IPS-11a (cell line): ENCODE measurements around the gene SYNRG.

Experiments
- H3K4me3 ChIP-seq: one replicate; pipeline ENCODE4 v1.5.1; 2013; ENCODE audit warnings: low read depth, low read length, control low read depth

SYNRG gene

DNA sequence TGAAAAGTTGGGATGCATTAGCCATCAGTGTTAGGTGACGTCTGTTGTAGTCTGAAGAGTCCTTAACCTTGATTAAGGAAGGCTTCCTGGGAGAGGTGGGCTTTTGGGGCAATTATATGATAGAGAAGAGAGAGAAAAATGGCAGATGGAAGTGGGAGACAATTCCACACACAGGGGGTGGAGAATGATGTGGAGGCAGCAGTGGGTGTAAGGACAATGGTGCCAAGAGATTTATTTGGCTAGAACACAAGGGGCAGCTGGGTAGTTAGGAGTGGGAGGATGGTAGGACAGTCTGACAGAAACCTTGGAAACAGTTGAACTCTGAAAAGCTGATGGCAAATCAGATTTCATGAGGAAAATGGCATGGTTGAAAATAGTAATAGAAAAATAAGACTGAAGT lies 130.2 kb downstream of the SYNRG start:
- H3K4me3 ChIP-seq = no peak overlapping the region

DNA sequence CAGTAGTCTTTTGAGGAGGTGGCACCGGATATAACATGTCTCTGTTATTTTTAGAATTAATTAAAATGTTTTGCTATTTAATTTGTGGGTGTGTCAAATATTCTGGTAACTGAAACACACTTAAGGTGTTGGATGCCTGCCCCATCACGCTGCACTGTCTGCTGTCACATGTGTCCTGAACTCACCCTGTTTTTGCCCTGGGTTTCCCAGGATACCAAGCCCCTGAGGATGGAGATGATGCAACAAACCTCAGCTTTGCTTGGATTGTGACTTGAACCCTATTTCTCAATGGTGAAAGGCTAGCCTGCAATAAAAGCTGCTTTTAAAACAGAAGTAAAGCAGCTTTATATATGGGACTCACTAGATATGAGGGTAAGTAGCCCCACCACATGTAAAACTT lies 131.0 kb downstream of the SYNRG start:
- H3K4me3 ChIP-seq = no peak overlapping the region

DNA sequence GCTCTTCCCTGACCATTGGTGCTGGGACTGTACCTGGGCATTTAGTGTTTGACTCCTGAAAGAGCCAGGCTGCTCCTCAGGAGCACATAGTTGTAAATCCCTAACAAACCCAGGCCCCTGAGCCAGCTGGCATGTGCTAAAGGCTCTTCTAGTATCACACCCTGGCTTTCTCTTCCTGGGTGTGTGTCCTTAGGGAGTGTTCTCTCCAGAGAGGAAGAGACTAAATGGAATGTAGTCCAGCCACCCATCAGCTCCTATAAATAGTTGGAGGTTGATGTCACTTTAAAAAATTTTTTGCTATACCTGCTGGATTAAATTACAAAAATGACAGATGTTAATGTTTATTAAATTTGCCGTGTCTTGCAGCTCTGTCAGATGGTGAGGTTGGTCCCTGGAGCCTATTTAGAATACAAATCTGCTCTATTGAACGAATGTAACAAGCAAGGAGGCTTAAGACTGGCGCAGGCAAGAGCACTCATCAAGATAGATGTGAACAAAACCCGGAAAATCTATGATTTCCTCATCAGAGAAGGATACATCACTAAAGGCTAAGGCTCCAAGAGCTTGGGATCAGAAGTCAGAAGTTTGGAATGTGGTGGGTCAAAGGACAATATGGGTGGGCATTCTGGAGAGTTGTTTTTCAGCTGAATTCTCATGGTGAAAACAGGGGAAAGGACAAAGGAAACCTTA lies 132.6 kb downstream of the SYNRG start:
- no peak overlapping the region for H3K4me3 ChIP-seq

DNA sequence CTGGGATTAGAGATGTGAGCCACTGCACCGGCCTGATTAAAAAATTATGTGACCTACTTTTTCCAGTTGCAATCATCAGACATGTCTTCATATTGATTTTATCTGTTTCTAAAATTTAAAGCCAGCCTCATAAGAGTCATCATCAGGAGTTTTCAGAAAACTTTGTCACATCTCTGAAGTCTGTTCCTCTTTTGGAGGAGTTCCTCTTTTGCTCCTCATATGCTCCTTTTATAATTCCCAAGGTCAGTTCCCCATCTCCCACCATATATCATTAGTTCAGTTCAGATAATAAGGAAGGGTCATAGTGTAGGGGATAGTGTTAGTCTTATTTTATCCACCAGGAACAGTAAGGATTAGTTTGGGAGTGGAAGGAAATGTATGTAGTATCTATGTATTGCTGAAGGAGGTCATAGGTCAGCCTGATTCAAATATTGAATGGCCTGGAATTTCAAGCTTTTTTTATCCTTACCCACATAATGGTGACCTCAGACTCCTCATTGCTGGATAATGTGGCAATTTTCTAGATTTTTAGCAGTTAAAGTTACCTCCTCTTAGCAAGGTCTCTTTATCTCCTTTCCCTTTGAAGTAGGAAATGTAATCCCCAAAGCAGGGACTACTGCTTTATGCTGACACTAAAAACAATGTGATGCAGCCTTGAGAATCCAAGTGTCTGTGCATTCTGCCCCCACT lies 133.3 kb downstream of the SYNRG start:
- H3K4me3 ChIP-seq = no peak overlapping the region

DNA sequence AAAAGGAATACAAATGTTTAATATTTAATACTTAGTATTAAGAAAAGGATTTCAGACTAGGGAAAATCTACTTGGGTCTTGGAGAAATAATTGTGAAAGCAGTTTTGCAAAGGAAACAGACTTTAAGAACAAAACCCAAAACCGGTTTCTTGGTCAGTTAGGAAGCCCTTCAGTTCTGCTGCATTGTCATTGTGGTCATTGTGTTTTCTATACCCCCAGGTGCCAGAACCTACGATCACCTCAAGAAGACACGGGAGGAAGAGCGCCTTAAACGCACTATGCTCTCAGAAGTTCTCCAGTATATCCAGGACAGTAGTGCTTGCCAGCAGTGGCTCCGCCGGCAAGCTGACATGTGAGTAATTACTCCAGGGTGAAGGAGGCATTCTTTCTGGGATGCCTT lies 139.0 kb downstream of the SYNRG start:
- no peak overlapping the region for H3K4me3 ChIP-seq

DNA sequence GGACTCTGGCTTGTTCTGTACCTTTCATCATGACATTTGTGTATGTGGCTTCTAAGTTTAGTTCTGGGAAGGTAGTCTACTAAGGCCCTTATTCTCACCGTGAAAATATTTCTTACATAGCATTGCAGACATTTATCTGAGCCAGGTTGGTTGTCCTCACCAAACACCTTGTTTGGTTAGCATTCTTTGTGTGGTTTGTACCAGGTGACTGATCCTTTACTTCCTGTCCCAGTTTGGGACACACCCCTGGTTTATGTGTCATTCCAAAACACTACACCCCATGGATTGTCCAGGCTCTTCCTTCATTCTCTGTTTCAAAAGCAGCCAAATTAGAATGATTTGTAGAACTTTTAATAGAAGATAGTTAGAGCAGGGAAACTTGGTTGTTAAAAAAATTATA lies 142.7 kb downstream of the SYNRG start:
- H3K4me3 ChIP-seq = no peak overlapping the region

DNA sequence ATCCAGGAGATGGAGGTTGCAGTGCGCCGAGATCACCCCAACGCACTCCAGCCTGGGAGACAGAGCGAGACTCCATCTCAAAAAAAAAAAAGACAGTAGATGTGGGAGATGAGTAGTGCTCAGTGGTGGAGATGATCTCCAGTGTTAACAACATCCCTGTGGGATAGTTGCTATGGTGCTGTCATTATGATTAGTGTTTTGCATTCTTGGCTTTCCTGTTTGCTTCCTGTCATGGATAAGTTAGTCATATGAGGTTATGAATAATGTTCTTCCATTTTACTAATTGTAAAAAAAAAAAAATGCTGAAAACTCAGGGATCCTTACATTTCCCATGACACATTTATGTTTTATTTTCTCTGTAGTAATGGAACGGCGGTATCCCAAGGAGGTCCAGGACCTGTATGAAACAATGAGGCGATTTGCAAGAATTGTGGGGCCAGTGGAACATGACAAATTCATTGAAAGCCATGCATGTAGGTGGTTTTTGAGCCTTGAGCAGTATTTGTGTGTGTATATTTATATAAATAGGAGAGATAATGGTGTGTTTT lies 144.1 kb downstream of the SYNRG start:
- H3K4me3 ChIP-seq = no peak overlapping the region
